SK-N-SH (cell line): Measurements from ENCODE around the gene LRRC37B. TPM values are rescaled to one million over a fixed set of nuclear protein-coding genes. Genes with fewer than 3 reads are reported as not detected.
"Not testable (repeated sequence)": the region's sequence is repeated elsewhere in the genome, so short reads cannot be mapped to it uniquely, and the experiment has no call there.

Source experiments
- CTCF ChIA-PET: fragments of 300-600, 350-600 bp; formaldehyde crosslinking; extraction: SDS; loops from one replicate; lab custom pipeline; 2021; lab: Yijun Ruan, JAX
- POLR2A ChIA-PET: fragments of 350-600 bp; sonication (Branson Sonifier 250); formaldehyde crosslinking; extraction: SDS; loops from one replicate; lab custom pipeline; 2020; ENCODE audit warnings: antibody characterized with exemption, inconsistent platforms; lab: Yijun Ruan, JAX
- DNase-seq: peaks from one replicate; pipeline ENCODE4 v3.0.0; 2012
- H2AFZ ChIP-seq: fragments of 200-600 bp; sonication (generic); 2 replicates; pipeline ENCODE4 v1.8.1; 2016; ENCODE audit warnings: antibody characterized with exemption, mild to moderate bottlenecking, low read depth
- H3F3A ChIP-seq: fragments of 200-600 bp; sonication (generic); replicated peaks from 2 replicates; pipeline ENCODE3; 2016; ENCODE audit warnings: antibody characterized with exemption, mild to moderate bottlenecking; ENCODE audit not compliant: insufficient read depth
- H3K27ac ChIP-seq, 2 experiments: fragments of 200-500 bp in 1 of 2; fragments of 200-600 bp in 1 of 2; sonication (Bioruptor generic) in 1 of 2; sonication (generic), shearing (Covaris generic) in 1 of 2; 2 replicates each; pipeline versions ENCODE4 v1.5.1 to v1.6.1; 2014 to 2016; ENCODE audit warnings: low read depth in 2 of 2, inconsistent platforms in 1 of 2, low read length in 1 of 2, mild to moderate bottlenecking in 1 of 2, mixed read lengths in 1 of 2
- H3K27me3 ChIP-seq: fragments of 200-600 bp; sonication (generic), shearing (Covaris generic); 2 replicates; pipeline ENCODE4 v1.6.1; 2016; ENCODE audit warnings: mixed run types; ENCODE audit not compliant: insufficient read depth
- H3K36me3 ChIP-seq, 2 experiments: fragments of 200-500 bp in 1 of 2; fragments of 200-600 bp in 1 of 2; sonication (Bioruptor generic) in 1 of 2; sonication (generic) in 1 of 2; replicated peaks in 1 of 2; 2 replicates each; pipeline versions ENCODE3 to v1.5.1; 2014 to 2016; ENCODE audit warnings: low read length in 1 of 2, mild to moderate bottlenecking in 1 of 2; ENCODE audit not compliant: insufficient read depth in 2 of 2, control insufficient read depth in 1 of 2
- H3K4me1 ChIP-seq, 2 experiments: fragments of 200-500 bp in 1 of 2; fragments of 200-600 bp in 1 of 2; sonication (Bioruptor generic) in 1 of 2; sonication (generic), shearing (Covaris generic) in 1 of 2; 2 replicates each; pipeline versions ENCODE4 v1.5.1 to v1.6.1; 2014 to 2016; ENCODE audit warnings: low read depth in 1 of 2, low read length in 1 of 2, mixed run types in 1 of 2; ENCODE audit not compliant: insufficient read depth in 2 of 2, control insufficient read depth in 1 of 2
- H3K4me2 ChIP-seq: fragments of 200-600 bp; sonication (generic), shearing (Covaris generic); 2 replicates; pipeline ENCODE4 v1.6.1; 2017; ENCODE audit warnings: mixed run types
- H3K4me3 ChIP-seq, 2 experiments: fragments of 200-500 bp in 1 of 2; fragments of 200-600 bp in 1 of 2; sonication (Bioruptor generic) in 1 of 2; sonication (generic), shearing (Covaris generic) in 1 of 2; 2 replicates each; pipeline versions ENCODE4 v1.5.1 to v1.8.1; 2014 to 2016; ENCODE audit warnings: low read depth in 2 of 2, inconsistent platforms in 1 of 2, low read length in 1 of 2, mild to moderate bottlenecking in 1 of 2, mixed read lengths in 1 of 2, moderate library complexity in 1 of 2
- H3K79me2 ChIP-seq: fragments of 200-600 bp; sonication (generic); 2 replicates; pipeline ENCODE4 v1.8.1; 2017; ENCODE audit warnings: mild to moderate bottlenecking; ENCODE audit not compliant: insufficient read depth
- H3K9ac ChIP-seq: fragments of 200-600 bp; sonication (generic); 2 replicates; pipeline ENCODE4 v1.6.1; 2017; ENCODE audit warnings: mixed run types
- H3K9me2 ChIP-seq: fragments of 200-600 bp; sonication (generic); 2 replicates; pipeline ENCODE4 v1.6.1; 2017; ENCODE audit warnings: mixed run types
- H3K9me3 ChIP-seq: fragments of 200-600 bp; sonication (generic); 2 replicates; pipeline ENCODE4 v1.6.1; 2017; ENCODE audit warnings: mixed run types, mild to moderate bottlenecking, moderate library complexity
- H4K20me1 ChIP-seq: fragments of 200-600 bp; sonication (generic); 2 replicates; pipeline ENCODE4 v1.6.1; 2017; ENCODE audit warnings: mild to moderate bottlenecking, mixed run types; ENCODE audit not compliant: insufficient read depth
- WGBS: methylation state at CpG from one replicate; pipeline ENCODE4 v1.1.6; 2017; ENCODE audit warnings: low lambda C conversion rate; 5-methylcytosine and 5-hydroxymethylcytosine counted together
- polyA plus RNA-seq, 3 experiments: library from polyadenylated mRNA; depleted of rRNA; stranded (reverse); fragments of >200 nt; gene quantifications; 2 replicates each; pipeline ENCODE4 v1.2.3, GENCODE V29; 2012

The LRRC37B gene
- polyA plus RNA-seq, 1 of the 3 experiments (the other 2 are of a cell fraction), result 9.3 TPM

DNA sequence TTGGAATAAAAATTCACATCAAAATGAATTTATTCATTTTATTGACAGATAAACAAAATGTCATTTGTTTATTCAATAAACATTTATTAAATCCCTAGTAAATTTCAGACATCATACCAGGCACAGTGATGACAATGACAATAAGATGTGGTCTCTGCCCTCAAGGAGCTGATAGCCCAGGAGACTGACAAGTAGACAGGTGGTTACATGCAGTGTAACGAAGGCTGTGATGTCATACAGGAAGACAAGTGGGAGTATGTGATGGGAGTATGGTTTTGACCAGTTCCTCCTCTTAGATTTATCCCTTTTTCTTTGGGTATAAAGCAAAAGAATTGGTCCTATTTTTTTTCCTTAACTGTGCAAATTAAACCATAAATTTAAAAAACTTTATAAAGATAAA, 26.6 kb downstream of the LRRC37B start:
- H3K4me1 ChIP-seq, H3F3A ChIP-seq, H4K20me1 ChIP-seq, CTCF ChIA-PET, H3K79me2 ChIP-seq, H3K9me3 ChIP-seq, H3K27ac ChIP-seq, POLR2A ChIA-PET, H3K9ac ChIP-seq, H3K27me3 ChIP-seq, H2AFZ ChIP-seq, H3K9me2 ChIP-seq, H3K4me2 ChIP-seq, H3K4me3 ChIP-seq, DNase-seq: not testable (repeated sequence)
- H3K36me3 ChIP-seq, result peaks cover 21 to 47% of the 10 kb centered on the region in 2 experiments
- 96% methylated on average over 1 of the region's 1 CpG for WGBS

DNA sequence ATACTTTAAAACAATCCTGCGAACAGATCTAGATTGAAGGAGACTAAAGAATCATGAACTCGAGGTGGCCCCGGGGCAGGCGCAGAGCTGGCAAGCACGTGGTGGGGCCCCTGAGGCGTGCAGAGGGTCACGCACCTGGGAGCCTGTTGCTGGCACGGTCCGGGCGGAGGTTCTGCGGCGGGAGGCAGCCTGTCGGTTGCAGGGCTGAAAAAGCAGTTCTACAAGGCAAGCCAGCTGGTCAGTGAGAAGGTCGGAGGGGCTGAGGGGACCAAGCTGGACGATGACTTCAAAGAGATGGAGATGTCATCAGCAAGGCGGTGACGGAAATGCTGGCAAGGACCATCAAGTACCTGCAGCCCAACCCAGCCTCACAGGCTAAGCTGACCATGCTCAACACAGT, 33.1 kb downstream of the LRRC37B start:
- H3K27me3 ChIP-seq, H3K9me3 ChIP-seq, POLR2A ChIA-PET, H3K4me3 ChIP-seq, H4K20me1 ChIP-seq, H3K79me2 ChIP-seq, H3F3A ChIP-seq, H3K9me2 ChIP-seq, H3K4me2 ChIP-seq, H3K4me1 ChIP-seq, CTCF ChIA-PET, DNase-seq, H3K27ac ChIP-seq, H2AFZ ChIP-seq, H3K9ac ChIP-seq: not testable (repeated sequence)
- peaks cover 17 to 35% of the 10 kb centered on the region in 2 experiments for H3K36me3 ChIP-seq
- 92% methylated on average over 15 of the region's 17 CpGs for WGBS

GRCh38 chr17:32041306-32041875, 34.2 kb downstream of the LRRC37B start:
- DNase-seq, H3K9me3 ChIP-seq, H3K27ac ChIP-seq, H3K79me2 ChIP-seq, H3K9me2 ChIP-seq, H3K4me1 ChIP-seq, H3K9ac ChIP-seq, H3K4me2 ChIP-seq, H3K27me3 ChIP-seq, H4K20me1 ChIP-seq, CTCF ChIA-PET, H2AFZ ChIP-seq, H3F3A ChIP-seq, H3K4me3 ChIP-seq, POLR2A ChIA-PET: not testable (repeated sequence)
- peaks cover 7 to 24% of the 10 kb centered on the region in 2 experiments for H3K36me3 ChIP-seq
- WGBS, result 90% methylated on average over 9 of the region's 19 CpGs

- H2AFZ ChIP-seq, H3K9ac ChIP-seq, H3K9me2 ChIP-seq, H3K27ac ChIP-seq, H3K9me3 ChIP-seq, H3F3A ChIP-seq, H3K4me2 ChIP-seq, H3K4me1 ChIP-seq, H3K27me3 ChIP-seq, DNase-seq, POLR2A ChIA-PET, CTCF ChIA-PET, H3K79me2 ChIP-seq, H4K20me1 ChIP-seq, H3K4me3 ChIP-seq: not testable (repeated sequence)
- 98% methylated on average over 10 of the region's 11 CpGs for WGBS
- H3K36me3 ChIP-seq, result peaks cover 4 to 15% of the 10 kb centered on the region in 2 experiments
These were observed 35.1 kb downstream of the LRRC37B start for GRCh38 chr17:32042266-32042665.

- H3K9me3 ChIP-seq, H3K36me3 ChIP-seq, H3K4me3 ChIP-seq, DNase-seq, H3K4me1 ChIP-seq, H3F3A ChIP-seq, H2AFZ ChIP-seq, H3K9ac ChIP-seq, H3K27me3 ChIP-seq, H3K4me2 ChIP-seq, POLR2A ChIA-PET, CTCF ChIA-PET, H3K9me2 ChIP-seq, H3K27ac ChIP-seq, H3K79me2 ChIP-seq, H4K20me1 ChIP-seq: not testable (repeated sequence)
- WGBS, result 94% methylated on average over 3 of the region's 3 CpGs
These were observed 38.4 kb downstream of the LRRC37B start for GRCh38 chr17:32045611-32046010.

DNA sequence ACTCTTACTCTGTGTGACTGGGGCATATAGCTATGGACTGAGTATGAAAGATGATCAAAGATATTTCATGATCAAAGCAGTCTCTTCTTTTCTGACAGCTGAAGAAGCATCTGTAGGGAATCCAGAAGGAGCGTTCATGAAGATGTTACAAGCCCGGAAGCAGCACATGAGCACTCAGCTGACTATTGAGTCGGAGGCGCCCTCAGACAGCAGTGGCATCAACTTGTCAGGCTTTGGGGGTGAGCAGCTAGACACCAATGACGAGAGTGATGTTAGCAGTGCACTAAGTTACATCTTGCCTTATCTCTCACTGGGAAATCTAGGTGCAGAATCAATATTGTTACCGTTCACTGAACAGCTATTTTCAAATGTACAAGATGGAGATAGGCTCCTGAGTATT, 40.5 kb downstream of the LRRC37B start:
- H3K4me3 ChIP-seq, H3F3A ChIP-seq, H3K27me3 ChIP-seq, H3K4me1 ChIP-seq, H3K27ac ChIP-seq, POLR2A ChIA-PET, H3K36me3 ChIP-seq, H2AFZ ChIP-seq, H3K9me3 ChIP-seq, H3K4me2 ChIP-seq, H4K20me1 ChIP-seq, H3K9ac ChIP-seq, H3K9me2 ChIP-seq, CTCF ChIA-PET, H3K79me2 ChIP-seq, DNase-seq: not testable (repeated sequence)
- WGBS, result 94% methylated on average over 6 of the region's 6 CpGs
